ENCODE results near the gene STX2. TPM values are rescaled to one million over a fixed set of nuclear protein-coding genes. Genes with fewer than 3 reads are reported as not detected.

Gene STX2
- total RNA-seq, 1 experiment from 2014 or later = 37.8 TPM

DNA sequence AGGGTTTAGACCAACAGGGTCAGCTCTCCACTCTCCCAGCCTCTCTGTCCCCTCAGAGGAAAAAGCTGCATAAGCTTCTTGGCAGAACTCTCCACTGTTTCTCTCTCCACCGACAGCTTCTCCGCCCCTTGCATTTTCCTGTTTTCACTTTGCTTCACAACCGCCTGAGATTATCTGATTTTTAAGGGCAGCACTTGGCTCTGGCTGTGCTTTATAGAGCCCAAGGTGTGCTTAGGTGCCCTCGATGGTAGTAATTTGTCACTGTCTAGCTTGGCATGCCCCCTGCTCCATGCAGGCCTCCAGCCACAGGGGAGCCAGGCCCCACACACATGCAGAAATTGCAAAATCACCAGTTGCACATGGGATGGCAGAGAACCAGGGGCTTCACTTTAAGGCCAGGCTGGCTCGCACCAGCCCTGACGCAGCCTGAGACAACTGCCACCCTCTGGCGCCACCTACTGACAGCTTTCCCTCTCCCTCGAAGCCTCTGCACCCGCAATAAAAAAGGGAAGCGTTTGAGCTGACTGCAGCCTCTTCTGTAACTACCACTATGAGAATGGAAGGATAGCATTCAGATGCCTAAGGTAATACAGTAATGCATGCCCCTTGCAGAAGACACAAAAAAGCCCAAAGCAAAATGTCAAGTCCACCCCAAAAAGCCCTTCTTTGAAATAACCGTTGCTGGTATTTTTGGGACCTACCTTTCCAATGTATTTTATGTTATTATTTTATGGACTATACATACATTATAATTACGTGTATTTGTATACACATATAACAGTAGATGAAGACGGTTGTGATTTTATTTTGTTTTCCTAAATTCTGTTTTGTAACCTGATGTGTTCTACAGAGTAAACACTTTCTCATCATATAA lies 90.9 kb downstream of the STX2 start:
- TF ChIP-seq EZH2 (IDR thresholded peaks at IDR 0.05; ENCODE audit: borderline replicate concordance, low read depth, low read length, poor library complexity, severe bottlenecking) (no peak), CTCF (conservative IDR thresholded peaks at IDR 0.05; ENCODE audit: low read depth, low read length) (peak; percentile 84)
- H3K27me3 ChIP-seq (replicated peaks; ENCODE audit: insufficient read depth, low read depth, low read length, poor library complexity) = peaks cover 15% of the 10 kb centered on the region
- DNase-seq (ENCODE audit: low spot score) = peak; percentile 86
- H3K9me3 ChIP-seq (ENCODE audit: low read depth, low read length, poor library complexity, severe bottlenecking) = no peaks in the 10 kb centered on the region
- intact Hi-C loops (cut with micrococcal nuclease; ENCODE audit: unreplicated experiment) = loop anchor here (5.0 kb wide), 4 partner anchors 346 to 721 kb away; no protein-coding TSS in a partner anchor
- POLR2A ChIA-PET (ENCODE audit: low non-redundant PET) = no interaction called here
- H3K27ac ChIP-seq (ENCODE audit: low read depth, low read length, poor library complexity, severe bottlenecking) = no peak overlapping the region
- H3K36me3 ChIP-seq (ENCODE audit: insufficient read depth, low read length, poor library complexity, severe bottlenecking) = no peaks in the 10 kb centered on the region
- no TSS peak for BruUV-seq (replicated peaks)
- no peaks in the 10 kb centered on the region for H3K4me1 ChIP-seq (ENCODE audit: insufficient read depth, low read length, poor library complexity, severe bottlenecking)
- CTCF ChIA-PET = no interaction called here
- H3K4me3 ChIP-seq (ENCODE audit: low read depth, low read length, poor library complexity, severe bottlenecking) = no peak overlapping the region

GRCh38 chr12:130746546-130746945 lies 92.5 kb downstream of the STX2 start:
- Histone ChIP-seq H3K4me1 (ENCODE audit: insufficient read depth, low read length, poor library complexity, severe bottlenecking) (no peaks in the 10 kb centered on the region), H3K9me3 (ENCODE audit: low read depth, low read length, poor library complexity, severe bottlenecking) (no peaks in the 10 kb centered on the region), H3K27me3 (replicated peaks; ENCODE audit: insufficient read depth, low read depth, low read length, poor library complexity) (peaks cover 13% of the 10 kb centered on the region), H3K4me3 (ENCODE audit: low read depth, low read length, poor library complexity, severe bottlenecking) (no peak overlapping the region), H3K27ac (ENCODE audit: low read depth, low read length, poor library complexity, severe bottlenecking) (no peak overlapping the region), H3K36me3 (ENCODE audit: insufficient read depth, low read length, poor library complexity, severe bottlenecking) (no peaks in the 10 kb centered on the region)
- BruUV-seq (replicated peaks) = no TSS peak
- CTCF ChIA-PET = no interaction called here
- intact Hi-C loops (cut with micrococcal nuclease; ENCODE audit: unreplicated experiment) = loop anchor here (5.0 kb wide), 4 partner anchors 344 to 719 kb away; no protein-coding TSS in a partner anchor
- POLR2A ChIA-PET (ENCODE audit: low non-redundant PET) = no interaction called here
- DNase-seq (ENCODE audit: low spot score) = no peak
- TF ChIP-seq CTCF (conservative IDR thresholded peaks at IDR 0.05; ENCODE audit: low read depth, low read length) (no peak), EZH2 (IDR thresholded peaks at IDR 0.05; ENCODE audit: borderline replicate concordance, low read depth, low read length, poor library complexity, severe bottlenecking) (no peak)

DNA sequence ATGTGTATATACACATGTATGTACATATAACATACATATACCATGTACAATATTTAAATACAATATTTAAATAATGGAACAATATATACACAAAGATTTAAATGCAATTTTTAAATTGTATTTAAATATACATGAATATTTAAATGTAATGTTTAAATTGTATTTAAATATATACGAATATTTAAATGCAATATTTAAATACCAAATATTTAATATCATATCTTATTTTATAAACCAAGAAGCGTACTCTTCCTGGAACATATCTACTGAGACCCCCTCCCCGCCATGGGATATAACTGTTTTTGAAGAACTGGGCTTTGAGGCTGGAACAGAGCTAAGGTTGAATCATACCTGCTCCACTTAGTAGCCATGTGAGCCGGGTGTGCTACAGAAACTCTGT lies 93.1 kb downstream of the STX2 start:
- intact Hi-C loops (cut with micrococcal nuclease; ENCODE audit: unreplicated experiment) = loop anchor here (5.0 kb wide), 4 partner anchors 344 to 719 kb away; no protein-coding TSS in a partner anchor
- no peak for DNase-seq (ENCODE audit: low spot score)
- H3K27me3 ChIP-seq (replicated peaks; ENCODE audit: insufficient read depth, low read depth, low read length, poor library complexity) = peaks cover 10% of the 10 kb centered on the region
- H3K9me3 ChIP-seq (ENCODE audit: low read depth, low read length, poor library complexity, severe bottlenecking) = no peaks in the 10 kb centered on the region
- no TSS peak for BruUV-seq (replicated peaks)
- ChIA-PET POLR2A (ENCODE audit: low non-redundant PET) (no interaction called here), CTCF (no interaction called here)
- H3K4me3 ChIP-seq (ENCODE audit: low read depth, low read length, poor library complexity, severe bottlenecking) = no peak overlapping the region
- TF ChIP-seq EZH2 (IDR thresholded peaks at IDR 0.05; ENCODE audit: borderline replicate concordance, low read depth, low read length, poor library complexity, severe bottlenecking) (no peak), CTCF (conservative IDR thresholded peaks at IDR 0.05; ENCODE audit: low read depth, low read length) (no peak)
- no peaks in the 10 kb centered on the region for H3K4me1 ChIP-seq (ENCODE audit: insufficient read depth, low read length, poor library complexity, severe bottlenecking)
- H3K36me3 ChIP-seq (ENCODE audit: insufficient read depth, low read length, poor library complexity, severe bottlenecking) = no peaks in the 10 kb centered on the region
- H3K27ac ChIP-seq (ENCODE audit: low read depth, low read length, poor library complexity, severe bottlenecking) = no peak overlapping the region

Measured in A673 (cell line).